Left lung (tissue), 10 donors: ENCODE data around the gene WDPCP. TPM values are rescaled to one million over a fixed set of nuclear protein-coding genes. Genes with fewer than 3 reads are reported as not detected.

Source experiments
- ATAC-seq: fragments of 200-7000 bp; cut with Tn5 transposase; one replicate; pipeline ENCODE4 v1.9.1; 2020; ENCODE audit warnings: moderate library complexity
- DNase-seq, 4 donors: peaks; one replicate each; pipeline ENCODE4 v3.0.0-alpha.2; 2013 to 2020
- H3K27ac ChIP-seq, 2 donors: fragments of 200-600 bp; sonication (generic) in 1 of 2; one replicate each; pipeline versions ENCODE4 v1.5.0 to v1.8.0; 2020 to 2021
- H3K27me3 ChIP-seq, 2 donors: fragments of 200-600 bp; sonication (generic) in 1 of 2; one replicate each; pipeline versions ENCODE4 v1.5.0 to v1.8.0; 2020 to 2021
- H3K36me3 ChIP-seq, 2 donors: fragments of 200-600 bp; sonication (generic) in 1 of 2; one replicate each; pipeline versions ENCODE4 v1.5.0 to v1.8.0; 2020 to 2021
- H3K4me1 ChIP-seq, 2 donors: fragments of 200-600 bp; one replicate each; pipeline ENCODE4 v1.8.0; 2021
- H3K4me3 ChIP-seq, 2 donors: fragments of 200-600 bp; sonication (generic) in 1 of 2; one replicate each; pipeline versions ENCODE4 v1.5.0 to v1.8.0; 2020 to 2021; ENCODE audit warnings: mild to moderate bottlenecking in 1 of 2
- H3K9me3 ChIP-seq, 2 donors: fragments of 200-600 bp; sonication (generic) in 1 of 2; one replicate each; pipeline versions ENCODE4 v1.5.0 to v1.8.0; 2020 to 2021
- intact Hi-C, 2 donors: fragments of 100-400 bp; cut with DNase I; formaldehyde crosslinking; loops; one replicate each; pipeline versions ENCODE4 v1.11.2 to v1.14.2; 2022
- polyA plus RNA-seq, 6 donors: library from polyadenylated mRNA; unstranded; fragments of 120-200 nt; gene quantifications; one replicate each; pipeline ENCODE4 v1.2.1, GENCODE V29; 2013; ENCODE audit not compliant: insufficient read length in 6 of 6
- total RNA-seq, 2 donors: library from RNA; stranded (reverse); fragmentation: NEBNext Ultra II Directional; extraction: Animal tissue kit (Norgen Biotek cat#: 25700); gene quantifications; one replicate each; pipeline ENCODE4 v1.2.1, GENCODE V29; 2021
- TF ChIP-seq, protein P1 (sequence below), 2 donors: fragments of 200-600 bp; sonication (generic) in 1 of 2; IDR thresholded peaks; one replicate each; pipeline versions ENCODE4 v1.5.0 to v1.8.0; 2021; ENCODE audit warnings: antibody characterized with exemption in 2 of 2
- donor health status: DM: no; HTN: yes; CAD: no.
- donor health status: DM: no; HTN: no; CAD: no.

Gene WDPCP
- total and polyA plus RNA-seq, 8 donors = 9.0 to 17.5 (median 14.4) TPM

DNA sequence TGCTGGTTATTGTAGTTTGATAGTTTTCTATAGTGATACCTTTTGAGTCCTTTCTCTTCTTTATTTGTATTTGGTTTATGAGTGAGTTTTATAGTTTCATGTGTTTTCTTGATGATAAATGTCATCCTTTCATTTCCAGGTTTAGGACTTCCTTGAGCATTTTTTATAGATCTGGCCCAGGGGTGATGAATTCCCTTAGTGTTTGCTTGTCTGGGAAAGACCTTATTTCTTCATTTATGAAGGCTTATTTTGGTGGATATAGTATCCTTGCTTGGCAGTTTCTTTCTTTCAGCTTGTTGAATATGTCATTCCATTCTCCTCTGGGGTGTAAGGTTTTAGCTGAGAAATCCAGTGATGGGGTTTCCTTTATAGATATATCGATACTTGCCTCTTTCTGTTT lies 483.8 kb downstream of the WDPCP start:
- H3K27ac ChIP-seq = no peak overlapping the region
- H3K4me1 ChIP-seq = no peaks in the 10 kb centered on the region
- no peak overlapping the region for H3K4me3 ChIP-seq
- ATAC-seq (no peak), DNase-seq (no peak)
- no peaks in the 10 kb centered on the region for H3K27me3 ChIP-seq
- peaks cover 0 to 53% of the 10 kb centered on the region in 2 donors for H3K9me3 ChIP-seq
- no peaks in the 10 kb centered on the region for H3K36me3 ChIP-seq
- TF ChIP-seq, protein P1, sequence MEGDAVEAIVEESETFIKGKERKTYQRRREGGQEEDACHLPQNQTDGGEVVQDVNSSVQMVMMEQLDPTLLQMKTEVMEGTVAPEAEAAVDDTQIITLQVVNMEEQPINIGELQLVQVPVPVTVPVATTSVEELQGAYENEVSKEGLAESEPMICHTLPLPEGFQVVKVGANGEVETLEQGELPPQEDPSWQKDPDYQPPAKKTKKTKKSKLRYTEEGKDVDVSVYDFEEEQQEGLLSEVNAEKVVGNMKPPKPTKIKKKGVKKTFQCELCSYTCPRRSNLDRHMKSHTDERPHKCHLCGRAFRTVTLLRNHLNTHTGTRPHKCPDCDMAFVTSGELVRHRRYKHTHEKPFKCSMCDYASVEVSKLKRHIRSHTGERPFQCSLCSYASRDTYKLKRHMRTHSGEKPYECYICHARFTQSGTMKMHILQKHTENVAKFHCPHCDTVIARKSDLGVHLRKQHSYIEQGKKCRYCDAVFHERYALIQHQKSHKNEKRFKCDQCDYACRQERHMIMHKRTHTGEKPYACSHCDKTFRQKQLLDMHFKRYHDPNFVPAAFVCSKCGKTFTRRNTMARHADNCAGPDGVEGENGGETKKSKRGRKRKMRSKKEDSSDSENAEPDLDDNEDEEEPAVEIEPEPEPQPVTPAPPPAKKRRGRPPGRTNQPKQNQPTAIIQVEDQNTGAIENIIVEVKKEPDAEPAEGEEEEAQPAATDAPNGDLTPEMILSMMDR (IDR thresholded peaks at IDR 0.05) = no peak
- intact Hi-C loops = no loop called here

DNA sequence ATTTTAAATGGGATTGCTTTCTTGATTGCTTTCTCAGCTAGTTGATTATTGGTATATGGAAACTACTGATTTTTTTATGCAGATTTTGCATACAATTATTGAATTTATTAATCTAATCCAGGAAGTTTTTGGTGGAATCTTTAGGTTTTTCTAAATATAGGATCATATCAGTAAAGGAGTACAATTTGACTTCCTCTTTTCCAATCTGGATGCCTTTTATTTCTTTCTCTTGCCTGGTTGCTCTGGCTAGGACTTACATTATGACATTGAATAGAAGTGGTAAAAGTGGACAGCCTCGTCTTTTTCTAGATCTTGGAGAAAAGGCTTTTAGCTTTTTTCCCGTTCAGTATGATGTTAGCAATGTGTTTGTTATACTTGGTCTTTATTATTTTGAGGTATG lies 486.3 kb downstream of the WDPCP start:
- Histone ChIP-seq H3K4me3 (no peak overlapping the region), H3K27me3 (no peaks in the 10 kb centered on the region), H3K4me1 (no peaks in the 10 kb centered on the region), H3K36me3 (no peaks in the 10 kb centered on the region), H3K27ac (no peak overlapping the region), H3K9me3 (peaks cover 0 to 53% of the 10 kb centered on the region in 2 donors)
- no peak for DNase-seq
- TF ChIP-seq, protein P1 (IDR thresholded peaks at IDR 0.05) = no peak
- no peak for ATAC-seq
- intact Hi-C loops = no loop called here

- peaks cover 0 to 32% of the 10 kb centered on the region in 2 donors for H3K9me3 ChIP-seq
These were observed 489.2 kb downstream of the WDPCP start for GRCh38 chr2:63099032-63099431.

GRCh38 chr2:63096491-63096890 lies 491.8 kb downstream of the WDPCP start:
- DNase-seq = peak in 2 of 4 donors; percentile 27 to 28
- Histone ChIP-seq H3K4me1 (no peaks in the 10 kb centered on the region), H3K27ac (no peak overlapping the region), H3K36me3 (no peaks in the 10 kb centered on the region), H3K4me3 (no peak overlapping the region), H3K9me3 (peaks cover 0 to 9% of the 10 kb centered on the region in 2 donors), H3K27me3 (no peaks in the 10 kb centered on the region)
- TF ChIP-seq, protein P1 (IDR thresholded peaks at IDR 0.05) = no peak
- no peak for ATAC-seq
- intact Hi-C loops = no loop called here

More at GRCh38 chr2:63099032-63099431, 489.2 kb downstream of the WDPCP start:
- no peak overlapping the region for H3K4me3 ChIP-seq
- TF ChIP-seq, protein P1 (IDR thresholded peaks at IDR 0.05) = no peak
- no peak overlapping the region for H3K27ac ChIP-seq
- no peaks in the 10 kb centered on the region for H3K4me1 ChIP-seq
- intact Hi-C loops = no loop called here
- H3K27me3 ChIP-seq = no peaks in the 10 kb centered on the region
- DNase-seq (no peak), ATAC-seq (no peak)
- no peaks in the 10 kb centered on the region for H3K36me3 ChIP-seq

- no peaks in the 10 kb centered on the region for H3K27me3 ChIP-seq
- intact Hi-C loops = no loop called here
- no peaks in the 10 kb centered on the region for H3K36me3 ChIP-seq
- peak in 1 of 4 donors; percentile 2 for DNase-seq
- no peak overlapping the region for H3K4me3 ChIP-seq
- H3K4me1 ChIP-seq = no peaks in the 10 kb centered on the region
- no peak overlapping the region for H3K27ac ChIP-seq
- H3K9me3 ChIP-seq = no peaks in the 10 kb centered on the region
- TF ChIP-seq, protein P1 (IDR thresholded peaks at IDR 0.05) = no peak
- no peak for ATAC-seq
These were observed 494.8 kb downstream of the WDPCP start for GRCh38 chr2:63093502-63093901.
